Mesendoderm (in vitro differentiated cells): ENCODE data around the gene ZFP91.

Experiments
- DNase-seq: peaks from one replicate; pipeline ENCODE4 v3.0.0; 2013
- H2AK5ac ChIP-seq: 2 replicates; pipeline ENCODE4 v1.6.1; 2013; ENCODE audit warnings: low read length, inconsistent platforms
- H2BK120ac ChIP-seq: 2 replicates; pipeline ENCODE4 v1.6.1; 2013; ENCODE audit warnings: low read depth, mild to moderate bottlenecking, low read length, moderate library complexity, mixed read lengths
- H2BK15ac ChIP-seq: replicated peaks from 2 replicates; pipeline ENCODE4 v1.6.1; 2013; ENCODE audit warnings: low read depth, mild to moderate bottlenecking, moderate library complexity
- H2BK5ac ChIP-seq: 2 replicates; pipeline ENCODE4 v1.6.1; 2013; ENCODE audit warnings: low read length, inconsistent platforms
- H3K18ac ChIP-seq: 2 replicates; pipeline ENCODE4 v1.6.1; 2013; ENCODE audit warnings: mild to moderate bottlenecking, low read length, mixed read lengths
- H3K23ac ChIP-seq: one replicate; pipeline ENCODE4 v1.6.1; 2013; ENCODE audit warnings: low read length
- H3K27ac ChIP-seq: 2 replicates; pipeline ENCODE4 v1.5.1; 2013; ENCODE audit warnings: low read depth, mild to moderate bottlenecking, inconsistent platforms, low read length, moderate library complexity
- H3K27me3 ChIP-seq: 2 replicates; pipeline ENCODE4 v1.6.1; 2013; ENCODE audit warnings: low read length, control low read depth, mild to moderate bottlenecking, inconsistent platforms; ENCODE audit not compliant: insufficient read depth, poor library complexity
- H3K36me3 ChIP-seq: 2 replicates; pipeline ENCODE4 v1.6.1; 2013; ENCODE audit warnings: low read length, inconsistent platforms; ENCODE audit not compliant: control insufficient read depth, insufficient read depth
- H3K4ac ChIP-seq: one replicate; pipeline ENCODE4 v1.6.1; 2013; ENCODE audit warnings: low read depth, mild to moderate bottlenecking, low read length, moderate library complexity
- H3K4me1 ChIP-seq: 2 replicates; pipeline ENCODE4 v1.6.1; 2013; ENCODE audit warnings: low read depth, low read length, inconsistent platforms; ENCODE audit not compliant: control insufficient read depth
- H3K4me2 ChIP-seq: 2 replicates; pipeline ENCODE4 v1.6.1; 2013; ENCODE audit warnings: low read length
- H3K4me3 ChIP-seq: 2 replicates; pipeline ENCODE4 v1.5.1; 2013; ENCODE audit warnings: mild to moderate bottlenecking, low read length
- H3K56ac ChIP-seq: one replicate; pipeline ENCODE4 v1.6.1; 2013; ENCODE audit warnings: low read length
- H3K79me1 ChIP-seq: 2 replicates; pipeline ENCODE4 v1.6.1; 2013; ENCODE audit warnings: low read length, inconsistent platforms
- H3K79me2 ChIP-seq: 2 replicates; pipeline ENCODE4 v1.6.1; 2013; ENCODE audit warnings: mild to moderate bottlenecking, low read length; ENCODE audit not compliant: control insufficient read depth, insufficient read depth
- H3K9ac ChIP-seq: 2 replicates; pipeline ENCODE4 v1.6.1; 2013; ENCODE audit warnings: low read length, inconsistent platforms
- H4K5ac ChIP-seq: one replicate; pipeline ENCODE4 v1.6.1; 2013; ENCODE audit warnings: low read length
- H4K8ac ChIP-seq: one replicate; pipeline ENCODE4 v1.6.1; 2013; ENCODE audit warnings: low read depth, mild to moderate bottlenecking, control low read depth, low read length, moderate library complexity
- WGBS: extraction: QIAGEN DNeasy Blood & Tissue Kit; methylation state at CpG from one replicate; pipeline ENCODE4 v1.1.7; 2013; ENCODE audit warnings: low lambda C conversion rate, missing lambda C conversion rate; ENCODE audit not compliant: insufficient coverage; ENCODE audit errors: extremely low coverage; 5-methylcytosine and 5-hydroxymethylcytosine counted together

The ZFP91 gene

DNA sequence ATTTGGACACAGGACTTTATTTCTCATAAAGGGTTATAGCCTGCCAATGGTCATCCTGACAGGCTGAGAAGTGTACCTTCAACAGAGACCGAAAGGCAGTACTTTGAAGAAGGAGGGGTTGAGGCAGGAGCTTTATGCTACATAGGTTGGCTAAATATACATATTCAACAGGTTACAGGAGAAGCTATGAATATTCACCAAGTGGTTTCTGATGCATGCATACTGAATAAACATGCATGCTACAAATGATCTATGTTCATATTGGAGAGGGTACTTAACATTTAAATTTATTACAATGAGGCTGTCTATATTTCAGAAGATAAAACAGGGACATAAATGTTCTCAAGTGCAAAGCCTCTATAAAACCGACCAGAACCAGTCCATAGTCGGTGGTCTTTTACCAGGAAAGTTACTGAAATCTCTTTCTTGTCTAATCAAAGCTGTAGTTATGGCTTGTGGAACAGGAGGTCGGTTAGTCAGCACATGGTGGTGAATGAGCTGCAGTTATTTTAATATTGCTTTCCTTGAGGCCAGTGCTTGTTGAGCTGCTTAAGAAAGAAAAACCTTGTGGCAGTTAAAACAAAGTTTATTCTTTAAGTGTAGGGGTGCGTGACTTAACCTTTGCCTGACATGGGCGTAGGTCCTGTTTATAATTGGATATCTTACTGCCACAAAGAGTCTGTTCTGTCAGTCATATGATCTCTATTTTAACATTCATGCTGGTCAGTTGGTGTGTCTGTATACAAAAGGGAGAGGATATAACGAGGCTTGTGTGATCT lies 63.1 kb downstream of the ZFP91 start:
- Histone ChIP-seq H3K36me3 (no peaks in the 10 kb centered on the region), H3K27me3 (no peaks in the 10 kb centered on the region), H4K8ac (no peak overlapping the region), H3K79me2 (no peaks in the 10 kb centered on the region), H3K9ac (no peak overlapping the region), H2BK15ac (no peak overlapping the region), H2BK120ac (no peak overlapping the region), H3K4me3 (no peak overlapping the region), H4K5ac (no peak overlapping the region), H3K18ac (no peak overlapping the region), H3K23ac (no peak overlapping the region), H3K56ac (no peak overlapping the region), H2AK5ac (no peak overlapping the region), H3K79me1 (no peaks in the 10 kb centered on the region), H3K4ac (no peak overlapping the region), H2BK5ac (no peak overlapping the region), H3K27ac (no peak overlapping the region), H3K4me2 (no peak overlapping the region), H3K4me1 (no peaks in the 10 kb centered on the region)
- WGBS, result no CpG with 5 or more reads among the region's 7 CpGs
- DNase-seq, result no peak

DNA sequence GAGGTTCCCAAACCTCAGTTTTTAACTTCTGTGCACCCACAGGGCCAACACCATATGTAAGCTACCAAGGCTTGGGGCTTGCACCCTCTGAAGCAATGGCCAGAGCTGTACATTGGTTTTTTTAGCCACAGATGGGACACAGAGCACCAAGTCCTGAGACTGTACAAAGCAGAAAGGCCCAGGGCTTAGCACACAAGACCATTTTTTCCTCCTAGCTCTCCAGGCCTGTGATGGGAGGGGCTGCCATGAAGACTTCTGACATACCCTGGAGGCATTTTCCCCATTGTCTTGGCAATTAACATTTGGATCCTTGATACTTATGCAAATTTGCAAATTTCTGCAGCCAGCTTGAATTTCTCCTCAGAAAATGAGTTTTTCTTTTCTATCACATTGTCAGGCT lies 67.0 kb downstream of the ZFP91 start:
- H3K18ac ChIP-seq, result no peak overlapping the region
- no peak overlapping the region for H3K27ac ChIP-seq
- no peak overlapping the region for H3K4ac ChIP-seq
- H3K23ac ChIP-seq, result no peak overlapping the region
- no peak overlapping the region for H3K4me3 ChIP-seq
- H3K79me2 ChIP-seq, result no peaks in the 10 kb centered on the region
- H3K4me2 ChIP-seq, result no peak overlapping the region
- no peak overlapping the region for H4K8ac ChIP-seq
- H2BK15ac ChIP-seq, result no peak overlapping the region
- H3K27me3 ChIP-seq, result no peaks in the 10 kb centered on the region
- H2BK5ac ChIP-seq, result no peak overlapping the region
- H4K5ac ChIP-seq, result no peak overlapping the region
- DNase-seq, result no peak
- H3K79me1 ChIP-seq, result no peaks in the 10 kb centered on the region
- no peak overlapping the region for H2BK120ac ChIP-seq
- H3K9ac ChIP-seq, result no peak overlapping the region
- H3K4me1 ChIP-seq, result no peaks in the 10 kb centered on the region
- H3K36me3 ChIP-seq, result no peaks in the 10 kb centered on the region
- no peak overlapping the region for H3K56ac ChIP-seq
- H2AK5ac ChIP-seq, result no peak overlapping the region

GRCh38 chr11:58647141-58647699 lies 68.4 kb downstream of the ZFP91 start:
- WGBS, result no CpG with 5 or more reads among the region's 2 CpGs

GRCh38 chr11:58647866-58648265 lies 69.0 kb downstream of the ZFP91 start:
- DNase-seq, result no peak
- H3K79me1 ChIP-seq, result no peaks in the 10 kb centered on the region
- H3K27ac ChIP-seq, result no peak overlapping the region
- no peak overlapping the region for H3K4ac ChIP-seq
- no peak overlapping the region for H3K18ac ChIP-seq
- no peak overlapping the region for H2BK120ac ChIP-seq
- H3K4me3 ChIP-seq, result no peak overlapping the region
- no peak overlapping the region for H3K23ac ChIP-seq
- WGBS, result no CpG with 5 or more reads among the region's 1 CpG
- no peak overlapping the region for H4K8ac ChIP-seq
- no peak overlapping the region for H2BK5ac ChIP-seq
- no peaks in the 10 kb centered on the region for H3K79me2 ChIP-seq
- H2BK15ac ChIP-seq, result no peak overlapping the region
- H3K36me3 ChIP-seq, result no peaks in the 10 kb centered on the region
- H3K27me3 ChIP-seq, result no peaks in the 10 kb centered on the region
- no peak overlapping the region for H3K56ac ChIP-seq
- no peaks in the 10 kb centered on the region for H3K4me1 ChIP-seq
- no peak overlapping the region for H3K4me2 ChIP-seq
- no peak overlapping the region for H4K5ac ChIP-seq
- no peak overlapping the region for H3K9ac ChIP-seq
- no peak overlapping the region for H2AK5ac ChIP-seq

More at GRCh38 chr11:58647141-58647699, 68.4 kb downstream of the ZFP91 start:
- Histone ChIP-seq H2BK5ac (no peak overlapping the region), H3K9ac (no peak overlapping the region), H2BK120ac (no peak overlapping the region), H3K79me1 (no peaks in the 10 kb centered on the region), H4K5ac (no peak overlapping the region), H3K56ac (no peak overlapping the region), H3K4ac (no peak overlapping the region), H3K79me2 (no peaks in the 10 kb centered on the region), H2AK5ac (no peak overlapping the region), H3K27ac (no peak overlapping the region), H3K36me3 (no peaks in the 10 kb centered on the region), H3K23ac (no peak overlapping the region), H3K4me1 (no peaks in the 10 kb centered on the region), H3K27me3 (no peaks in the 10 kb centered on the region), H2BK15ac (no peak overlapping the region), H3K18ac (no peak overlapping the region), H3K4me3 (no peak overlapping the region), H4K8ac (no peak overlapping the region), H3K4me2 (no peak overlapping the region)
- no peak for DNase-seq

DNA sequence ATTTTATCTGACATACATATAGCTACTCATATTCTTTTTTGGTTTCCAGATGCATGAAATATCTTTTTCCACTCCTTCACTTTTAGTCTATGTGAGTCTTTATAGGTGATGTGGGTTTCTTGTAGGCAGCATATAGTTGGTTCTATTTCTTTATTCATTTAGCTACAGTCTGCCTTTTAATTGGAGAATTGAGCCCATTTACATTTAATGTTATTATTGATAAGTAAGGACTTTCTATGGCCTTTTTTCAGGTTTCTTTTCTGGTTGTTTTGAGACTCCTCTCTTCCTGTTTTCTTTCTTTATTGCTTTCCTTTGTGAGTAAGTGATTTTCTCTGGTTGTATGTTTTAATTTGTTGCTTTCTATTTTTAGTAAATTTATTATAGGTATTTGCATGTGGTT lies 70.8 kb downstream of the ZFP91 start:
- Histone ChIP-seq H3K56ac (no peak overlapping the region), H4K5ac (no peak overlapping the region), H3K4me3 (no peak overlapping the region), H3K79me2 (no peaks in the 10 kb centered on the region), H3K18ac (no peak overlapping the region), H4K8ac (no peak overlapping the region), H3K36me3 (no peaks in the 10 kb centered on the region), H2BK5ac (no peak overlapping the region), H3K9ac (no peak overlapping the region), H3K27ac (no peak overlapping the region), H2AK5ac (no peak overlapping the region), H3K4me2 (no peak overlapping the region), H2BK15ac (no peak overlapping the region), H3K4ac (no peak overlapping the region), H3K23ac (no peak overlapping the region), H3K27me3 (no peaks in the 10 kb centered on the region), H3K4me1 (no peaks in the 10 kb centered on the region), H2BK120ac (no peak overlapping the region), H3K79me1 (no peaks in the 10 kb centered on the region)
- DNase-seq, result no peak

DNA sequence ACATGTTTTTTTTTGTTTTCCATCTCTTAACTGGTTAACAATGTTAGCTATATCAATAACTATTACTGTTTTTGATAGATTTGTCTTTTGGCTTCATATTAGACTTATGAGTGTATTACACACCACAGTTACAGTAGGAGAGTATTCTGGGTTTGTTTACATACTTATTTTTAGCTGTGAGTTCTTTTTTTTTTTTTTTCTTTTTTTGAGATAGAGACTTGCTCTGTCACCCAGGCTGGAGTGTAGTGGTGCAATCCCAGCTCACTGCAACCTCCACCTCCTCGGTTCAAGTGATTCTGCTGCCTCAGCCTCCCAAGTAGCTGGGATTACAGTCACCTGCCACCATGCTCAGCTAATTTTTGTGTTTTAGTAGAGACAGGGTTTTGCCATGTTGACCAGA lies 71.6 kb downstream of the ZFP91 start:
- Histone ChIP-seq H3K56ac (no peak overlapping the region), H3K79me1 (no peaks in the 10 kb centered on the region), H3K4me2 (no peak overlapping the region), H3K36me3 (no peaks in the 10 kb centered on the region), H3K79me2 (no peaks in the 10 kb centered on the region), H3K9ac (no peak overlapping the region), H3K27me3 (no peaks in the 10 kb centered on the region), H2AK5ac (no peak overlapping the region), H3K4ac (no peak overlapping the region), H3K27ac (no peak overlapping the region), H3K18ac (no peak overlapping the region), H3K4me1 (no peaks in the 10 kb centered on the region), H3K4me3 (no peak overlapping the region), H4K8ac (no peak overlapping the region), H2BK5ac (no peak overlapping the region), H2BK15ac (no peak overlapping the region), H2BK120ac (no peak overlapping the region), H4K5ac (no peak overlapping the region), H3K23ac (no peak overlapping the region)
- no CpG with 5 or more reads among the region's 1 CpG for WGBS
- no peak for DNase-seq
